OCI-LY3 (cell line): ENCODE measurements around the gene TBC1D2B.

Experiments used
- EZH2phosphoT487 ChIP-seq: fragments of 200-600 bp; shearing (Covaris generic); IDR thresholded peaks from 2 replicates; pipeline ENCODE4 v1.6.1; 2018; ENCODE audit warnings: antibody characterized with exemption, mixed run types, low read depth
- TF ChIP-seq, protein P1 (sequence below): fragments of 200-600, 300-600 bp; sonication (generic); IDR thresholded peaks from 2 replicates; pipeline ENCODE4 v1.5.1; 2014; ENCODE audit warnings: antibody characterized with exemption, low read length, low read depth

DNA sequence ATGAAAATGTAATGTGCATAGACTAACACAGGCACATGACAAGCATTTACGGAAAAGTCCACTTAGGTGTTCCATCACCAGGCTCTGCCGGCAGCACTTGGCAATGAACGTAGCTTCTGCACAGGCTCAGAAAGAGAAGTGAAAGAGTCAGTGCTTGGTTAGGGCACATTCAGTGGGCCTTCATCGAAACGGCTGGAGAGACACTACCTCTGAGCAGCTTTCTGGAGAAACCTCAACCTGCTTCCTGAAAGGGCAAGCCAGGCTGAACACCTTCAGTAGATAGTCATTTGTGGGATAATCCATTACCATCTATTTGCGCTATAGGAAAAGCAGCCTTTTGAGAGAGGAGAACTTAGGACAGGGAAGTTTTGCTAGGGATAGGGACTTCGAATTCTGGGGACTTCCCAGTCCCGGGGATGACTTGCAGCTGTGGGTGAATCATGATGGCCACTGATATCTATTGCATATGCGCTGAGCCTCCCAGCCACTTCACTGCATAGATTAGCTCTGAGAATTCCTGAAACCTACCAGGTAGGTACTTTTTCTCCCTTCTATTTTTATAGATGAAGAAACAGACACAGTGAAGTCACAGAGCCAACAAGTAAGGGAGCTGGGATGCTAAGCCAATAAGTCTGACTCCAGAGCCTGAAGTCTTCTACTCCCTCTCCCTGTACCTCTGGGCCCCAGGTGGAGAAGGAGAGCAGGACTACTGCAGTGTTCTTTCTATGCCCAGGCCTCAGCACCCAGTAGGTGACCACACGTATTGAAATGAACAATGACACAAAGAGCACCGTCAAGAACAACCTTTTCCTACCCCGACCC is 10.7 kb upstream of the TBC1D2B start:
- TF ChIP-seq, protein P1, sequence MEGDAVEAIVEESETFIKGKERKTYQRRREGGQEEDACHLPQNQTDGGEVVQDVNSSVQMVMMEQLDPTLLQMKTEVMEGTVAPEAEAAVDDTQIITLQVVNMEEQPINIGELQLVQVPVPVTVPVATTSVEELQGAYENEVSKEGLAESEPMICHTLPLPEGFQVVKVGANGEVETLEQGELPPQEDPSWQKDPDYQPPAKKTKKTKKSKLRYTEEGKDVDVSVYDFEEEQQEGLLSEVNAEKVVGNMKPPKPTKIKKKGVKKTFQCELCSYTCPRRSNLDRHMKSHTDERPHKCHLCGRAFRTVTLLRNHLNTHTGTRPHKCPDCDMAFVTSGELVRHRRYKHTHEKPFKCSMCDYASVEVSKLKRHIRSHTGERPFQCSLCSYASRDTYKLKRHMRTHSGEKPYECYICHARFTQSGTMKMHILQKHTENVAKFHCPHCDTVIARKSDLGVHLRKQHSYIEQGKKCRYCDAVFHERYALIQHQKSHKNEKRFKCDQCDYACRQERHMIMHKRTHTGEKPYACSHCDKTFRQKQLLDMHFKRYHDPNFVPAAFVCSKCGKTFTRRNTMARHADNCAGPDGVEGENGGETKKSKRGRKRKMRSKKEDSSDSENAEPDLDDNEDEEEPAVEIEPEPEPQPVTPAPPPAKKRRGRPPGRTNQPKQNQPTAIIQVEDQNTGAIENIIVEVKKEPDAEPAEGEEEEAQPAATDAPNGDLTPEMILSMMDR, result no peak
- no peak for TF ChIP-seq EZH2phosphoT487
